Endodermal cell (in vitro differentiated cells): ENCODE measurements around the gene JMY. TPM values are rescaled to one million over a fixed set of nuclear protein-coding genes. Genes with fewer than 3 reads are reported as not detected.

ENCODE experiments used
- DNase-seq: peaks from one replicate; pipeline ENCODE4 v3.0.0-alpha.2; 2017
- H3K27ac ChIP-seq: 2 replicates; pipeline ENCODE4 v1.5.1; 2013; ENCODE audit warnings: mild to moderate bottlenecking, low read depth, low read length, moderate library complexity
- H3K27me3 ChIP-seq: 2 replicates; pipeline ENCODE4 v1.6.1; 2013; ENCODE audit warnings: mild to moderate bottlenecking, low read length, moderate library complexity; ENCODE audit not compliant: insufficient read depth, control insufficient read depth, poor library complexity, severe bottlenecking
- H3K36me3 ChIP-seq: 2 replicates; pipeline ENCODE4 v1.7.0; 2013; ENCODE audit warnings: mild to moderate bottlenecking, low read length, moderate library complexity; ENCODE audit not compliant: control insufficient read depth, insufficient read depth
- H3K4me1 ChIP-seq: one replicate; pipeline ENCODE4 v1.7.0; 2013; ENCODE audit warnings: low read length; ENCODE audit not compliant: control insufficient read depth, insufficient read depth
- H3K4me3 ChIP-seq: 2 replicates; pipeline ENCODE4 v1.5.1; 2013; ENCODE audit warnings: mild to moderate bottlenecking, low read length, moderate library complexity
- H3K9ac ChIP-seq: 2 replicates; pipeline ENCODE4 v1.6.1; 2013; ENCODE audit warnings: mild to moderate bottlenecking, low read length, moderate library complexity; ENCODE audit not compliant: poor library complexity, severe bottlenecking; ENCODE audit errors: extremely low read depth
- H3K9me3 ChIP-seq: 2 replicates; pipeline ENCODE4 v1.6.1; 2013; ENCODE audit warnings: mild to moderate bottlenecking, low read length, moderate library complexity; ENCODE audit not compliant: control insufficient read depth
- H3K27ac Mint-ChIP-seq: 2 replicates; pipeline ENCODE4 v1.8.0; 2020; ENCODE audit warnings: mixed read lengths
- H3K27me3 Mint-ChIP-seq: 2 replicates; pipeline ENCODE4 v1.8.0; 2021; ENCODE audit warnings: mild to moderate bottlenecking, mixed read lengths; ENCODE audit not compliant: insufficient read depth
- H3K36me3 Mint-ChIP-seq: 2 replicates; pipeline ENCODE4 v1.8.0; 2020; ENCODE audit warnings: low read depth, mixed read lengths
- H3K4me1 Mint-ChIP-seq: 2 replicates; pipeline ENCODE4 v1.8.0; 2020; ENCODE audit warnings: mixed read lengths
- H3K4me3 Mint-ChIP-seq: 2 replicates; pipeline ENCODE4 v1.8.0; 2020; ENCODE audit warnings: mild to moderate bottlenecking, moderate library complexity, mixed read lengths
- H3K9me3 Mint-ChIP-seq: 2 replicates; pipeline ENCODE4 v1.8.0; 2020; ENCODE audit warnings: mild to moderate bottlenecking, mixed read lengths
- WGBS, 2 experiments: methylation state at CpG; one replicate each; pipeline versions ENCODE4 v1.1.5 to v1.1.7; 2013; ENCODE audit warnings: missing lambda C conversion rate in 2 of 2, mixed read lengths in 1 of 2; ENCODE audit not compliant: insufficient coverage in 1 of 2, insufficient read length in 1 of 2; 5-methylcytosine and 5-hydroxymethylcytosine counted together
- total RNA-seq, 2 donors: library from RNA; stranded (reverse); fragmentation: NEBNext Ultra II Directional in 1 of 2; extraction: Animal tissue kit (Norgen Biotek cat#: 25700) in 1 of 2; gene quantifications; 2 replicates in 1 of 2; 3 replicates in 1 of 2; pipeline ENCODE4 v1.2.1, GENCODE V29; 2021
- TF ChIP-seq, protein P1 (sequence below): fragments of 200-600 bp; sonication (generic); conservative IDR thresholded peaks from 2 replicates; pipeline ENCODE4 v1.5.0; 2021; ENCODE audit warnings: antibody characterized with exemption, mild to moderate bottlenecking

JMY gene
- total RNA-seq, 2 donors from 2014 or later, result 19.4 to 20.8 TPM

DNA sequence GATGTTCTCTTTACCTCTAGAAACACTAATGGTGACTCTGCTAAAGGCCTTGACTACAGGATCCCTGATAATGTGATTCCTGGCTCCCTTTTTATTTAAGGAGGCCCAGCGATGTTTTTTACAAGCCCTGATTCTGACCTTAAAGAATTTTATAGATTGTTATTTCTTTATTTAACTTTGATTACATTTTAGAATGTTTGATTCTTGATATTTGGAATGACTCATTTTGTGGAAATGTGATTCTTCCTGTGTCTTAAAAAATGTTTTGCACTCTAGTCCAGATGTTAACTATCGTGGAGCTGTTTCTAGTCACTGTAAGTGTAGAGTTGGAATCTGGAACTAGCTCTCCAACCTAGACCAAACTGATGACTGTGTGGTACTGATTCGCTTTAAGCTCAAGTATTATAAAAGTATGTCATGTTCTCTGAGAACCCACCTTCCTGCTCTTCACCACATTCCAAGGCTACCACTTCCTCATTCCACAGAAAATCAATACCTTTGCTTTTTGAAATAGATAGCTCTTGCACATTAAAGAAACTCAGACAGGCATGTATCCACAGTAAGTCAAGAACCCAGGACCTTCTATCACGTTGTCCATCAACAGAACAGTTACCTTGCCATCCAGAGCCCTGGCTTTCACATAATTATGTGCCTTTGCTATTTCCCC is 65.2 kb downstream of the JMY start:
- Mint-ChIP-seq H3K27me3 (no peaks in the 10 kb centered on the region), H3K4me3 (no peak overlapping the region), H3K9me3 (no peaks in the 10 kb centered on the region), H3K4me1 (peaks cover 24% of the 10 kb centered on the region), H3K36me3 (peaks cover 35% of the 10 kb centered on the region), H3K27ac (no peak overlapping the region)
- H3K36me3 ChIP-seq, result peaks cover 44% of the 10 kb centered on the region
- H3K9ac ChIP-seq, result no peak overlapping the region
- DNase-seq, result no peak
- no peaks in the 10 kb centered on the region for H3K27me3 ChIP-seq
- 96 to 98% methylated on average over 3 to 4 of the region's 4 CpGs for WGBS, 2 experiments
- H3K27ac ChIP-seq, result no peak overlapping the region
- H3K4me1 ChIP-seq, result peaks cover 11% of the 10 kb centered on the region
- H3K4me3 ChIP-seq, result no peak overlapping the region
- TF ChIP-seq, protein P1, sequence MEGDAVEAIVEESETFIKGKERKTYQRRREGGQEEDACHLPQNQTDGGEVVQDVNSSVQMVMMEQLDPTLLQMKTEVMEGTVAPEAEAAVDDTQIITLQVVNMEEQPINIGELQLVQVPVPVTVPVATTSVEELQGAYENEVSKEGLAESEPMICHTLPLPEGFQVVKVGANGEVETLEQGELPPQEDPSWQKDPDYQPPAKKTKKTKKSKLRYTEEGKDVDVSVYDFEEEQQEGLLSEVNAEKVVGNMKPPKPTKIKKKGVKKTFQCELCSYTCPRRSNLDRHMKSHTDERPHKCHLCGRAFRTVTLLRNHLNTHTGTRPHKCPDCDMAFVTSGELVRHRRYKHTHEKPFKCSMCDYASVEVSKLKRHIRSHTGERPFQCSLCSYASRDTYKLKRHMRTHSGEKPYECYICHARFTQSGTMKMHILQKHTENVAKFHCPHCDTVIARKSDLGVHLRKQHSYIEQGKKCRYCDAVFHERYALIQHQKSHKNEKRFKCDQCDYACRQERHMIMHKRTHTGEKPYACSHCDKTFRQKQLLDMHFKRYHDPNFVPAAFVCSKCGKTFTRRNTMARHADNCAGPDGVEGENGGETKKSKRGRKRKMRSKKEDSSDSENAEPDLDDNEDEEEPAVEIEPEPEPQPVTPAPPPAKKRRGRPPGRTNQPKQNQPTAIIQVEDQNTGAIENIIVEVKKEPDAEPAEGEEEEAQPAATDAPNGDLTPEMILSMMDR, result no peak
- H3K9me3 ChIP-seq, result no peaks in the 10 kb centered on the region

DNA sequence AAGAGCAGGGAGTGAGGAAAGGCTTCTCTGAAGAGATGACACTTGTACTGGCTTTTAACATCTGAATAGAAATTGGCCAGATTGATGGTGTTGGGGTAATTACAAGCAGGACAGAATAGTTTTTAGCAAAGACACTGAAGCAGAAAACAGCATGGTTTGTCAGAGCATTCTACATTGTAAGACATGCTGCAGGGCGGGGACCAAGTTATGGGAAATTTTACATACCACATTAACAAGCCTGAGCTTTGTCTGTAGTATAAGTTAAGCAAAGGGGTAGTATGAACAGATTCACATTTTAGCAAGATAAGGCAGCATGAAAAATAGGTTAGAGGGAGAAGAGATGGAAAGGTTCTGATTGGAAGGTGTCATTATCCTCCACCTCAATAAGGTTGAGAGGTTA is 66.5 kb downstream of the JMY start:
- no peak overlapping the region for H3K27ac Mint-ChIP-seq
- TF ChIP-seq, protein P1, result no peak
- DNase-seq, result no peak
- no peak overlapping the region for H3K4me3 Mint-ChIP-seq
- Histone ChIP-seq H3K27ac (no peak overlapping the region), H3K4me1 (peaks cover 11% of the 10 kb centered on the region), H3K4me3 (no peak overlapping the region), H3K9me3 (no peaks in the 10 kb centered on the region), H3K36me3 (peaks cover 56% of the 10 kb centered on the region), H3K27me3 (no peaks in the 10 kb centered on the region), H3K9ac (no peak overlapping the region)
- peaks cover 15% of the 10 kb centered on the region for H3K4me1 Mint-ChIP-seq
- 100% methylated on average over 1 of the region's 1 CpG; no CpG with 5 or more reads in 1 of the 2 experiments for WGBS, 2 experiments
- H3K27me3 Mint-ChIP-seq, result no peaks in the 10 kb centered on the region
- H3K36me3 Mint-ChIP-seq, result peaks cover 40% of the 10 kb centered on the region
- no peaks in the 10 kb centered on the region for H3K9me3 Mint-ChIP-seq

DNA sequence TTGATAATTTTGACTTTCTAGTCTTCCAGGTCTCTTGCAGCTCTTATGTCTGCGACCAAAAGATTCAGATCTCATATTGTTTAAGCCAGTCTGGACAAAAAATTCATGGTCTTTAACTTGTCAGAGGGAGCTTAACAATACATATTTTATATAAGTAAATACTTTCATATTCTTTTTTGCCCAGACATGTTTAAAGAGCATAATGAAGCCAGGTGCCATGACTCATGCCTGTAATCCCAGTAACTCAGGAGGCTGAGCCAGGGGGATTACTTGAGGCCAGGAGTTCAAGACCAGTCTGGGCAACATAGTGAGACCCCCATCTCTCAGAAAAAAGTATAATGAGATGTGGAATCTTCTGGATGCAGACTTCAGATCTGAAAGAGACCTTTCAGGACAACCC is 69.8 kb downstream of the JMY start:
- TF ChIP-seq, protein P1, result no peak
- no peaks in the 10 kb centered on the region for H3K27me3 Mint-ChIP-seq
- no peak for DNase-seq
- H3K27ac Mint-ChIP-seq, result no peak overlapping the region
- H3K4me1 Mint-ChIP-seq, result no peaks in the 10 kb centered on the region
- no peak overlapping the region for H3K4me3 Mint-ChIP-seq
- no peak overlapping the region for H3K4me3 ChIP-seq
- no peaks in the 10 kb centered on the region for H3K9me3 ChIP-seq
- H3K36me3 ChIP-seq, result peaks cover 66% of the 10 kb centered on the region
- no peaks in the 10 kb centered on the region for H3K4me1 ChIP-seq
- no peaks in the 10 kb centered on the region for H3K27me3 ChIP-seq
- WGBS, 2 experiments, result 100% methylated on average over 1 of the region's 1 CpG; no CpG with 5 or more reads in 1 of the 2 experiments
- no peak overlapping the region for H3K9ac ChIP-seq
- peaks cover 40% of the 10 kb centered on the region for H3K36me3 Mint-ChIP-seq
- no peaks in the 10 kb centered on the region for H3K9me3 Mint-ChIP-seq
- H3K27ac ChIP-seq, result no peak overlapping the region
